Measurements from ENCODE around the gene CD109. TPM values are rescaled to one million over a fixed set of nuclear protein-coding genes. Genes with fewer than 3 reads are reported as not detected.

Gene CD109
- total RNA-seq, 1 donor from 2014 or later = 1.2 TPM

DNA sequence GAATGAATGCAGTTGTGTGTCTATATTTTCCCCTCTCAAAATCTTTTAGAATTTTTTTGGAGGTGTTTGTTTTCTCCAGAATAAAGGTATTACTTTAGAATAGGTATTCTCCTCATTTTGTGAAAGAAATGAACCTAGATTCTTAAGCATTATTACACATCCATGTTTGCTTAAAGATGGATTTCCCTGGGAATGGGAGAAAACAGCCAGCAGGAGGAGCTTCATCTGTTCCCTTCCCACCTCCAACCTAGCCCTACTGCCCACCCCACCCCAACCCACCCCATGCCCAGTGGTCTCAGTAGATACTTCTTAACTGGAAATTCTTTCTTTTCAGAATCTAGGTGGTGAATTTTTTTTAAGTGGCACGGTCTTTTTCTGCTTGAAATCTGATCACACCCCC is 127.8 kb downstream of the CD109 start:
- no peaks in the 10 kb centered on the region for H3K36me3 ChIP-seq
- Mint-ChIP-seq H3K4me1 (no peaks in the 10 kb centered on the region), H3K4me3 (no peak overlapping the region), H3K27ac (no peak overlapping the region), H3K36me3 (no peaks in the 10 kb centered on the region), H3K9me3 (no peaks in the 10 kb centered on the region), H3K27me3 (ENCODE audit: insufficient read depth, low read depth) (peaks cover 6% of the 10 kb centered on the region)
- H3K9ac ChIP-seq = no peak overlapping the region
- H2AFZ ChIP-seq (replicated peaks) = no peak overlapping the region
- no peaks in the 10 kb centered on the region for H3K9me3 ChIP-seq (ENCODE audit: low read depth)
- no peaks in the 10 kb centered on the region for H3K27me3 ChIP-seq
- no peak overlapping the region for H3K27ac ChIP-seq
- no peaks in the 10 kb centered on the region for H4K20me1 ChIP-seq (ENCODE audit: low read depth)
- TF ChIP-seq EZH2 (IDR thresholded peaks at IDR 0.05) (no peak), EZH2phosphoT487 (IDR thresholded peaks at IDR 0.05) (no peak)
- TF ChIP-seq, protein P1, sequence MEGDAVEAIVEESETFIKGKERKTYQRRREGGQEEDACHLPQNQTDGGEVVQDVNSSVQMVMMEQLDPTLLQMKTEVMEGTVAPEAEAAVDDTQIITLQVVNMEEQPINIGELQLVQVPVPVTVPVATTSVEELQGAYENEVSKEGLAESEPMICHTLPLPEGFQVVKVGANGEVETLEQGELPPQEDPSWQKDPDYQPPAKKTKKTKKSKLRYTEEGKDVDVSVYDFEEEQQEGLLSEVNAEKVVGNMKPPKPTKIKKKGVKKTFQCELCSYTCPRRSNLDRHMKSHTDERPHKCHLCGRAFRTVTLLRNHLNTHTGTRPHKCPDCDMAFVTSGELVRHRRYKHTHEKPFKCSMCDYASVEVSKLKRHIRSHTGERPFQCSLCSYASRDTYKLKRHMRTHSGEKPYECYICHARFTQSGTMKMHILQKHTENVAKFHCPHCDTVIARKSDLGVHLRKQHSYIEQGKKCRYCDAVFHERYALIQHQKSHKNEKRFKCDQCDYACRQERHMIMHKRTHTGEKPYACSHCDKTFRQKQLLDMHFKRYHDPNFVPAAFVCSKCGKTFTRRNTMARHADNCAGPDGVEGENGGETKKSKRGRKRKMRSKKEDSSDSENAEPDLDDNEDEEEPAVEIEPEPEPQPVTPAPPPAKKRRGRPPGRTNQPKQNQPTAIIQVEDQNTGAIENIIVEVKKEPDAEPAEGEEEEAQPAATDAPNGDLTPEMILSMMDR (IDR thresholded peaks at IDR 0.05) = peak; percentile 14
- no peak overlapping the region for H3K4me2 ChIP-seq
- H3K4me3 ChIP-seq = no peak overlapping the region
- no peaks in the 10 kb centered on the region for H3K79me2 ChIP-seq (ENCODE audit: low read depth)
- no peaks in the 10 kb centered on the region for H3K4me1 ChIP-seq
- DNase-seq (ENCODE audit: low spot score) = no peak
- no peaks in the 10 kb centered on the region for H3F3A ChIP-seq (ENCODE audit: low read depth)

DNA sequence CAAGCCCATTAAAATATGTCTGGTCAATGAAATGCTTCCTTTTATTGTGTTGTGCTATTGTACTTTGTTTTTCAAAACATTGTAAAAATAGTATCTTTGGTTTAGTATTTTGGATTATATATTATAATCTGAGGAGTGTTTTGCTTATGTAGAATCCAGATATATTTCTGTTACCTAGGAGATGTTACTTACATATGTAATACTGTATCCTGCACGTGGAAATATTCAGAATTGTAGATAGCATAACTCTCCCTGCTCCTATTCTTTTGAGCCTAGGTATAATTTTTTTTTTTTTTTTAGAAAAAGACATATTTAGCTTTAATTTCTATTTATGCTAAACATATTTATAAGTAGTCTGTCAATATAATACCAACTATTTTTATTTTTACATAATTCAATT is 130.6 kb downstream of the CD109 start:
- H3K9me3 ChIP-seq (ENCODE audit: low read depth) = no peaks in the 10 kb centered on the region
- no peaks in the 10 kb centered on the region for H3K27me3 ChIP-seq
- H3K4me3 ChIP-seq = no peak overlapping the region
- Mint-ChIP-seq H3K4me3 (no peak overlapping the region), H3K9me3 (no peaks in the 10 kb centered on the region), H3K27me3 (ENCODE audit: insufficient read depth, low read depth) (peaks cover 6% of the 10 kb centered on the region), H3K4me1 (no peaks in the 10 kb centered on the region), H3K36me3 (no peaks in the 10 kb centered on the region), H3K27ac (no peak overlapping the region)
- H3K36me3 ChIP-seq = no peaks in the 10 kb centered on the region
- H2AFZ ChIP-seq (replicated peaks) = no peak overlapping the region
- no peak overlapping the region for H3K27ac ChIP-seq
- no peak overlapping the region for H3K9ac ChIP-seq
- H3F3A ChIP-seq (ENCODE audit: low read depth) = no peaks in the 10 kb centered on the region
- peaks cover 7% of the 10 kb centered on the region for H3K4me1 ChIP-seq
- no peak overlapping the region for H3K4me2 ChIP-seq
- TF ChIP-seq EZH2 (IDR thresholded peaks at IDR 0.05) (no peak), EZH2phosphoT487 (IDR thresholded peaks at IDR 0.05) (no peak)
- TF ChIP-seq, protein P1 (IDR thresholded peaks at IDR 0.05) = no peak
- DNase-seq (ENCODE audit: low spot score) = no peak
- H3K79me2 ChIP-seq (ENCODE audit: low read depth) = no peaks in the 10 kb centered on the region
- H4K20me1 ChIP-seq (ENCODE audit: low read depth) = no peaks in the 10 kb centered on the region

DNA sequence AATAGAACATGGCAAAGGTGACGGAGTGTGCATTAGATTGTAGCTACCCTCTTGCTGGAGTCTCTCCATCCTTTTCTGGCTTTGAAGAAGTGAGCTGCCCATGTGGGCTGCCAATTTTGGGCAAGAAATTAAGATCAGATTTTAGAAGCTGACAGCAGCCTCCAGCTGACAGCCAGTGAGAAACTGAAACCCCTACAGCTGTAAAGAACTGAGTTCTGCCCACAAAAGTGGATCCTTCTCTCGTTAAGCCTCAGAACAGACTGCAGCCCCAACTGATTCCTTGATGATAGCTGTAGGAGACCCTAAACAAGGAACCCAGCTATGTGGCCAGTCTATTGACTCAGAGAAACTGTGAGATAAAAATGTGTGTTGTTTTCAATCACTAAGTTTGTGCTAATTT is 134.1 kb downstream of the CD109 start:
- no peak for DNase-seq (ENCODE audit: low spot score)
- Histone ChIP-seq H3K9ac (no peak overlapping the region), H3F3A (ENCODE audit: low read depth) (no peaks in the 10 kb centered on the region), H3K9me3 (ENCODE audit: low read depth) (no peaks in the 10 kb centered on the region), H3K4me3 (no peak overlapping the region), H3K4me1 (peaks cover 7% of the 10 kb centered on the region), H2AFZ (replicated peaks) (peak overlapping the region; percentile 64), H3K4me2 (no peak overlapping the region), H3K36me3 (no peaks in the 10 kb centered on the region), H3K79me2 (ENCODE audit: low read depth) (no peaks in the 10 kb centered on the region), H3K27me3 (no peaks in the 10 kb centered on the region), H4K20me1 (ENCODE audit: low read depth) (no peaks in the 10 kb centered on the region), H3K27ac (no peak overlapping the region)
- H3K36me3 Mint-ChIP-seq = no peaks in the 10 kb centered on the region
- H3K4me1 Mint-ChIP-seq = no peaks in the 10 kb centered on the region
- TF ChIP-seq, protein P1 (IDR thresholded peaks at IDR 0.05) = no peak
- TF ChIP-seq EZH2 (IDR thresholded peaks at IDR 0.05) (no peak), EZH2phosphoT487 (IDR thresholded peaks at IDR 0.05) (no peak)
- H3K27ac Mint-ChIP-seq = no peak overlapping the region
- H3K27me3 Mint-ChIP-seq (ENCODE audit: insufficient read depth, low read depth) = peaks cover 3% of the 10 kb centered on the region
- no peaks in the 10 kb centered on the region for H3K9me3 Mint-ChIP-seq
- H3K4me3 Mint-ChIP-seq = no peak overlapping the region
